Fibroblast of lung (primary cell): ENCODE data around the gene WFDC12.

Source experiments
- EZH2 ChIP-seq: IDR thresholded peaks from 2 replicates; pipeline ENCODE4 v1.5.1; 2012; ENCODE audit warnings: low read length, control low read depth, mild to moderate bottlenecking; ENCODE audit errors: missing control alignments
- TF ChIP-seq, protein P1 (sequence below), 2 donors: IDR thresholded peaks in 1 of 2; conservative IDR thresholded peaks in 1 of 2; 1 replicate in 1 of 2; 2 replicates in 1 of 2; pipeline ENCODE4 v1.5.1; 2011 to 2012; ENCODE audit warnings: low read length in 2 of 2, control low read depth in 1 of 2, inconsistent platforms in 1 of 2, low read depth in 1 of 2, mild to moderate bottlenecking in 1 of 2

DNA sequence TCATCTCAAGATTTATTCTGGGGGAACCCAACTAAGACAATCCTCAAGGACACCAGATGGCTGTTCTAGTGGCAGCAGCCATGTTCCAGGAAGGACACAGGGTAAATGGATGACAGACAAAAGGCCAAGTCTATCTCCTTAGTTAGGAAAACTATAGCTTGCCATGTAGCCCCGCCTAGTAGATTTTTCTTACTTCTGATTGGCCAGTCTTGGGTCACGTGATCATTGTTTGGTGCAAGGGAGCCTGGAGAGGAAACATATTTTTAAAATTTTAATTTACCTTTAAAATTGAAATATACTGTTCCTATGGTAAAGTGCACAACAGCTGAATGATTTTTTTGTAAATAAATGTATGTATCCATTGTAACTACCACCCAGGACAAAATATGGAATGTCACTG lies 18.9 kb downstream of the WFDC12 start:
- TF ChIP-seq, protein P1, sequence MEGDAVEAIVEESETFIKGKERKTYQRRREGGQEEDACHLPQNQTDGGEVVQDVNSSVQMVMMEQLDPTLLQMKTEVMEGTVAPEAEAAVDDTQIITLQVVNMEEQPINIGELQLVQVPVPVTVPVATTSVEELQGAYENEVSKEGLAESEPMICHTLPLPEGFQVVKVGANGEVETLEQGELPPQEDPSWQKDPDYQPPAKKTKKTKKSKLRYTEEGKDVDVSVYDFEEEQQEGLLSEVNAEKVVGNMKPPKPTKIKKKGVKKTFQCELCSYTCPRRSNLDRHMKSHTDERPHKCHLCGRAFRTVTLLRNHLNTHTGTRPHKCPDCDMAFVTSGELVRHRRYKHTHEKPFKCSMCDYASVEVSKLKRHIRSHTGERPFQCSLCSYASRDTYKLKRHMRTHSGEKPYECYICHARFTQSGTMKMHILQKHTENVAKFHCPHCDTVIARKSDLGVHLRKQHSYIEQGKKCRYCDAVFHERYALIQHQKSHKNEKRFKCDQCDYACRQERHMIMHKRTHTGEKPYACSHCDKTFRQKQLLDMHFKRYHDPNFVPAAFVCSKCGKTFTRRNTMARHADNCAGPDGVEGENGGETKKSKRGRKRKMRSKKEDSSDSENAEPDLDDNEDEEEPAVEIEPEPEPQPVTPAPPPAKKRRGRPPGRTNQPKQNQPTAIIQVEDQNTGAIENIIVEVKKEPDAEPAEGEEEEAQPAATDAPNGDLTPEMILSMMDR (conservative IDR thresholded peaks at IDR 0.05 in 1 of 2, IDR thresholded peaks at IDR 0.05 in 1 of 2; ENCODE audit: low read depth in 1 of 2, low read length in 2 of 2) = no peak
- TF ChIP-seq EZH2 = no peak
